Lower lobe of right lung (tissue), 2 donors: ENCODE data around the gene GDPD3. TPM values are rescaled to one million over a fixed set of nuclear protein-coding genes. Genes with fewer than 3 reads are reported as not detected.
A peak's percentile ranks its signal among the peaks of the same experiment; 100 is the strongest.

Experiments
- ATAC-seq, 2 donors: fragments of 200-7000 bp; cut with Tn5 transposase; one replicate each; pipeline ENCODE4 v1.9.1; 2020 to 2022; ENCODE audit warnings: mild to moderate bottlenecking in 2 of 2, moderate library complexity in 2 of 2
- DNase-seq: peaks from one replicate; pipeline ENCODE4 v3.0.0-alpha.2; 2020
- H3K27ac ChIP-seq: fragments of 200-600 bp; one replicate; pipeline ENCODE4 v1.8.0; 2022
- H3K27me3 ChIP-seq: fragments of 200-600 bp; one replicate; pipeline ENCODE4 v1.8.0; 2022; ENCODE audit warnings: low read depth
- H3K36me3 ChIP-seq: fragments of 200-600 bp; one replicate; pipeline ENCODE4 v1.8.0; 2022; ENCODE audit warnings: mild to moderate bottlenecking
- H3K4me1 ChIP-seq: fragments of 200-600 bp; one replicate; pipeline ENCODE4 v1.8.0; 2022
- H3K4me3 ChIP-seq: fragments of 200-600 bp; one replicate; pipeline ENCODE4 v1.8.0; 2022; ENCODE audit warnings: mild to moderate bottlenecking
- H3K9me3 ChIP-seq: fragments of 200-600 bp; one replicate; pipeline ENCODE4 v1.8.0; 2022
- intact Hi-C: fragments of 100-400 bp; cut with DNase I; formaldehyde crosslinking; loops from one replicate; pipeline ENCODE4 v1.11.0; 2022
- long read RNA-seq: library from polyadenylated mRNA; unstranded; transcript quantifications from one replicate; pipeline ENCODE4 v2.0.0, GENCODE V29; 2021
- total RNA-seq: library from RNA; stranded (reverse); fragmentation: NEBNext Ultra II Directional; extraction: Animal tissue kit (Norgen Biotek cat#: 25700); gene quantifications from one replicate; pipeline ENCODE4 v1.2.1, GENCODE V29; 2021
- TF ChIP-seq, protein P1 (sequence below): fragments of 200-600 bp; IDR thresholded peaks from one replicate; pipeline ENCODE4 v1.8.0; 2022; ENCODE audit warnings: antibody characterized with exemption, mild to moderate bottlenecking
- donor health status: DM: no; HTN: yes; CAD: no; lungs with severe emphysema.

Gene GDPD3, protein sequence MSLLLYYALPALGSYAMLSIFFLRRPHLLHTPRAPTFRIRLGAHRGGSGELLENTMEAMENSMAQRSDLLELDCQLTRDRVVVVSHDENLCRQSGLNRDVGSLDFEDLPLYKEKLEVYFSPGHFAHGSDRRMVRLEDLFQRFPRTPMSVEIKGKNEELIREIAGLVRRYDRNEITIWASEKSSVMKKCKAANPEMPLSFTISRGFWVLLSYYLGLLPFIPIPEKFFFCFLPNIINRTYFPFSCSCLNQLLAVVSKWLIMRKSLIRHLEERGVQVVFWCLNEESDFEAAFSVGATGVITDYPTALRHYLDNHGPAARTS
- total RNA-seq = 14.4 TPM
- long read RNA-seq, partial matches to known transcripts = 3 of 9 reads
- long read RNA-seq, other reads (novel, unspliced or antisense) = 6 of 9 reads

DNA sequence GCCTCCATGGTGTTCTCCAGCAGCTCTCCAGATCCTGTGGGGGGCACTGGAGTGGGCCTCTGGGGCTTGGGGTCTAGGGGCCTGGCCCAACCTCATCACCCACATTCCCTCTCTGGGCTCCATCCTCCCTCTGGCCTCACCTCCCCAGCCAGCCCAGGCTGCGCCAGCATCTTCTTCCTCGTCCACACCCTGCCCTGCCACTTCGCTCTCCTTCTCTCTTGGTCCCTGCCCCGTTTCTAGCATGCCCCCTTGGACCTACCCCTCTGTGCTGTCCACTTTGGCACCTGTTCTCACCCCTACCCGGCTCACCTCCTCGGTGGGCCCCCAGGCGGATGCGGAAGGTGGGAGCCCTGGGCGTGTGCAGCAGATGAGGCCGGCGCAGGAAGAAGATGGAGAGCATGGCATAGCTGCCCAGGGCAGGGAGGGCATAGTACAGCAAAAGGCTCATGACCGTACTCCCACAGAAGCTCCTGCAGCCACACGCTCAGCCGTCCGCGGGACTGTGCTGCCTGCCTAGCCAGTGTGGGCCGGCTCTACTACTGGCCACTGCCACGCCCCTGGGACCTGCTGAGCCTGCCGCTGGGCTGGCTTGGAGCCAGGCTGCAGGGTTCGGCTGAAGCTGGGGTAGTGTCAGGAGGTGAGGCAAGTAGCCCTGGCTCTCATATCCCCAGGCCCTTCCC is at the start of gene GDPD3:
Gene GDPD3 (minus strand): TSS at position 507 of the 680 bp plus-strand sequence. CDS start 59 bp downstream, at position 448.
- H3K36me3 ChIP-seq = peaks cover 86% of the 10 kb centered on the region
- intact Hi-C loops = no loop called here
- DNase-seq (no peak), ATAC-seq (peak; percentile 32 to 34)
- TF ChIP-seq, protein P1, sequence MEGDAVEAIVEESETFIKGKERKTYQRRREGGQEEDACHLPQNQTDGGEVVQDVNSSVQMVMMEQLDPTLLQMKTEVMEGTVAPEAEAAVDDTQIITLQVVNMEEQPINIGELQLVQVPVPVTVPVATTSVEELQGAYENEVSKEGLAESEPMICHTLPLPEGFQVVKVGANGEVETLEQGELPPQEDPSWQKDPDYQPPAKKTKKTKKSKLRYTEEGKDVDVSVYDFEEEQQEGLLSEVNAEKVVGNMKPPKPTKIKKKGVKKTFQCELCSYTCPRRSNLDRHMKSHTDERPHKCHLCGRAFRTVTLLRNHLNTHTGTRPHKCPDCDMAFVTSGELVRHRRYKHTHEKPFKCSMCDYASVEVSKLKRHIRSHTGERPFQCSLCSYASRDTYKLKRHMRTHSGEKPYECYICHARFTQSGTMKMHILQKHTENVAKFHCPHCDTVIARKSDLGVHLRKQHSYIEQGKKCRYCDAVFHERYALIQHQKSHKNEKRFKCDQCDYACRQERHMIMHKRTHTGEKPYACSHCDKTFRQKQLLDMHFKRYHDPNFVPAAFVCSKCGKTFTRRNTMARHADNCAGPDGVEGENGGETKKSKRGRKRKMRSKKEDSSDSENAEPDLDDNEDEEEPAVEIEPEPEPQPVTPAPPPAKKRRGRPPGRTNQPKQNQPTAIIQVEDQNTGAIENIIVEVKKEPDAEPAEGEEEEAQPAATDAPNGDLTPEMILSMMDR = no peak
- H3K27ac ChIP-seq = peak within 1 kb of the TSS; percentile 27
- H3K9me3 ChIP-seq = no peaks in the 10 kb centered on the region
- no peaks in the 10 kb centered on the region for H3K27me3 ChIP-seq
- peaks cover 16% of the 10 kb centered on the region for H3K4me1 ChIP-seq
- H3K4me3 ChIP-seq = no peak within 1 kb of the TSS

DNA sequence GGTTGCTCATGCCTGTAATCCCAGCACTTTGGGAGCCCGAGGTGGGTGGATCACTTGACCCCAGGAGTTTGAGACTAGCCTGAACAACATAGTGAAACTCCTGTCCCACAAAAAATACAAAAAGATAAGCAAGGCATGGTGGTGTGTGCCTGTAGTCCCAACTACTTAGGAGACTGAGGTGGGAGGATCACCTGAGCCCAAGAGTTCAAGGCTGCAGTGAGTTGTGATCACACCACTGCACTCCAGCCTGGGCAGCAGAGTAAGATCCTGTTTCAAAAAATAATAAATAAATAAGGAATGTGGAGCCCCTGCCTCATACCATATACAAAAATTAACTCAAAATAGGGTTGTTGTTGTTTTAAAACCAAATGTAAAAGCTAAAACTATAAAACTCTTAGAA is 43.9 kb upstream of the GDPD3 start:
- intact Hi-C loops = no loop called here
- no peaks in the 10 kb centered on the region for H3K27me3 ChIP-seq

DNA sequence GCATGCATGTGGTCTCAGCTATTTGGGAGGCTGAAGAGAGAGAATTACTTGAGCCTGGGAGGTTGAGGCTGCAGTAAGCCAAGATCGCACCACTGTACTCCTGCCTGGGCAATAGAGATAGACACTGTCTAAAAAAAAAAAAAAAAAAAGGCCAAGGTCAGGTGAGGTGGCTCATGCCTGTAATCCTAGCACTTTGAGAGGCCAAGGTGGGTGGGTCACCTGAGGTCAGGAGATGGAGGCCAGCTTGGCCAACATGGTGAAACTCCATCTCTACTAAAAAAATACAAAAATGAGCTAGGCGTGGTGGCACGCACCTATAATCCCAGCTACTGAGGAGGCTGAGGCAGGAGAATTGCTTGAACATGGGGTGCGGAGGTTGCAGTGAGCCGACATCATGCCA is 41.9 kb upstream of the GDPD3 start:
- Histone ChIP-seq H3K27me3 (no peaks in the 10 kb centered on the region), H3K27ac (no peak overlapping the region), H3K4me1 (no peaks in the 10 kb centered on the region), H3K36me3 (no peaks in the 10 kb centered on the region), H3K9me3 (no peaks in the 10 kb centered on the region), H3K4me3 (no peak overlapping the region)
- intact Hi-C loops = no loop called here
- DNase-seq (no peak), ATAC-seq (no peak)
- TF ChIP-seq, protein P1 = no peak

More for the DNA sequence above, 43.9 kb upstream of the GDPD3 start:
- Histone ChIP-seq H3K4me3 (no peak overlapping the region), H3K36me3 (no peaks in the 10 kb centered on the region), H3K9me3 (no peaks in the 10 kb centered on the region), H3K27ac (no peak overlapping the region), H3K4me1 (no peaks in the 10 kb centered on the region)
- TF ChIP-seq, protein P1 = no peak
- ATAC-seq (no peak), DNase-seq (no peak)

DNA sequence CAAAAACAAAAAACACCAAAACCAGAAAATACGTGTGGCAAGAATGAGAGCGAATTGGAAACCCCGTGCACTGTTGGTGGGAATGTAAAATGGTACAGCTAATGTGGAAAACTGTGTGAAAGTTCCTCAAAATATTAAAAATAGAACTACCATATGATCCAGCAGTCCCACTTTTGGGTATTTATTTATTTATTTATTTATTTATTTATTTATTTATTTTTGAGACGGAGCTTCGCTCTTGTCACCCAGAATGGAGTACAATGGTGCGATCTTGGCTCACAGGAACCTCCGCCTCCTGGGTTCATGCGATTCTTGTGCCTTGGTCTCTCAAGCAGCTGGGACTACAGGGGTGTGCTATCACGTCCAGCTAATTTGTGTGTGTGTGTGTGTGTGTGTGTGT is 39.2 kb upstream of the GDPD3 start:
- DNase-seq (no peak), ATAC-seq (no peak)
- H3K27ac ChIP-seq = no peak overlapping the region
- TF ChIP-seq, protein P1 = no peak
- H3K36me3 ChIP-seq = no peaks in the 10 kb centered on the region
- intact Hi-C loops = no loop called here
- H3K4me1 ChIP-seq = no peaks in the 10 kb centered on the region
- H3K27me3 ChIP-seq = no peaks in the 10 kb centered on the region
- H3K4me3 ChIP-seq = no peak overlapping the region
- peaks cover 12% of the 10 kb centered on the region for H3K9me3 ChIP-seq

DNA sequence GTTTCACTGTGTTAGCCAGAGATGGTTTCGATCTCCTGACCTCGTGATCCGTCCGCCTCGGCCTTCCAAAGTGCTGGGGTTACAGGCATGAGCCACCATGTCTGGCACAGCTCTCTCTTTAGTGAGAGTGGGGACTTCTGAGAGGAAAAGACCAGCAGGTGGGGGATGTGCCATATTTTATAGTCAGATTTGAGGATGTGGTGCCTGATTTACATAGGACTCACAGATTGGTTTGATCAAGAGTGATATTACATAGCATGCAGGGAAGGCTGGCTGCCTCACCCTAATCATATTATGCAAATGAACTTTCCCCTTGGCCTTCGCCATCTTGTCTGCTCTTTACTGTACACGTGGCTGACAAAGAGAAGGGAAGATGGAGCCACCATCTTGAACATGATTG is 37.8 kb upstream of the GDPD3 start:
- ATAC-seq (no peak), DNase-seq (no peak)
- Histone ChIP-seq H3K27ac (no peak overlapping the region), H3K36me3 (no peaks in the 10 kb centered on the region), H3K27me3 (no peaks in the 10 kb centered on the region), H3K4me1 (no peaks in the 10 kb centered on the region), H3K9me3 (peaks cover 12% of the 10 kb centered on the region), H3K4me3 (no peak overlapping the region)
- intact Hi-C loops = no loop called here
- TF ChIP-seq, protein P1 = no peak
